GM23338 (cell line): Measurements from ENCODE around the gene OLIG1. TPM values are rescaled to one million over a fixed set of nuclear protein-coding genes. Genes with fewer than 3 reads are reported as not detected.

Source experiments
- ATAC-seq: fragments of 200-7000 bp; cut with Tn5 transposase; 3 replicates; pipeline ENCODE4 v1.9.1; 2020
- DNase-seq: peaks from one replicate; pipeline ENCODE4 v3.0.0-alpha.2; 2015; ENCODE audit warnings: low spot score
- H2AFZ ChIP-seq: fragments of 200-600 bp; sonication (generic); 2 replicates; pipeline ENCODE4 v1.8.0; 2016; ENCODE audit warnings: antibody characterized with exemption, mild to moderate bottlenecking, moderate library complexity
- H3F3A ChIP-seq: fragments of 200-600 bp; sonication (generic); replicated peaks from 2 replicates; pipeline ENCODE4 v1.8.0; 2017; ENCODE audit warnings: antibody characterized with exemption, mixed run types, low read depth
- H3K27ac ChIP-seq: fragments of 200-600 bp; sonication (generic); 2 replicates; pipeline ENCODE4 v1.6.1; 2016; ENCODE audit warnings: low read depth
- H3K27me3 ChIP-seq: fragments of 200-600 bp; sonication (generic); 2 replicates; pipeline ENCODE4 v1.8.0; 2016; ENCODE audit warnings: mild to moderate bottlenecking, mixed run types, moderate library complexity; ENCODE audit not compliant: insufficient read depth
- H3K36me3 ChIP-seq: fragments of 200-600 bp; sonication (generic); 2 replicates; pipeline ENCODE4 v1.8.0; 2016; ENCODE audit warnings: mild to moderate bottlenecking; ENCODE audit not compliant: insufficient read depth
- H3K4me1 ChIP-seq: fragments of 200-600 bp; sonication (generic); 2 replicates; pipeline ENCODE4 v1.8.0; 2016; ENCODE audit warnings: mild to moderate bottlenecking, moderate library complexity; ENCODE audit not compliant: insufficient read depth
- H3K4me2 ChIP-seq: fragments of 200-600 bp; sonication (generic); 2 replicates; pipeline ENCODE4 v1.7.1; 2017; ENCODE audit warnings: mixed run types
- H3K4me3 ChIP-seq: fragments of 200-600 bp; sonication (generic); 2 replicates; pipeline ENCODE4 v1.6.1; 2016; ENCODE audit warnings: mixed run types
- H3K79me2 ChIP-seq: fragments of 200-600 bp; sonication (generic); replicated peaks from 2 replicates; pipeline ENCODE4 v1.8.0; 2017; ENCODE audit warnings: mild to moderate bottlenecking; ENCODE audit not compliant: insufficient read depth
- H3K9me2 ChIP-seq: fragments of 200-600 bp; sonication (generic); 2 replicates; pipeline ENCODE4 v1.8.0; 2017; ENCODE audit not compliant: insufficient read depth
- H4K20me1 ChIP-seq: fragments of 200-600 bp; sonication (generic); replicated peaks from 2 replicates; pipeline ENCODE4 v1.8.0; 2017; ENCODE audit warnings: mild to moderate bottlenecking; ENCODE audit not compliant: insufficient read depth
- H3K27ac Mint-ChIP-seq: 2 replicates; pipeline ENCODE4 v1.8.0; 2020; ENCODE audit warnings: inconsistent platforms, mild to moderate bottlenecking, moderate library complexity, mixed read lengths
- H3K27me3 Mint-ChIP-seq: 3 replicates; pipeline ENCODE4 v1.8.0; 2022; ENCODE audit warnings: low read depth, mild to moderate bottlenecking, moderate library complexity, mixed read lengths, inconsistent platforms; ENCODE audit not compliant: insufficient read depth, poor library complexity
- H3K36me3 Mint-ChIP-seq: 3 replicates; pipeline ENCODE4 v1.8.0; 2021; ENCODE audit warnings: low read depth, mild to moderate bottlenecking, inconsistent platforms, moderate library complexity, mixed read lengths
- H3K4me1 Mint-ChIP-seq: 3 replicates; pipeline ENCODE4 v1.8.0; 2020; ENCODE audit warnings: mild to moderate bottlenecking, inconsistent platforms, mixed read lengths
- H3K4me3 Mint-ChIP-seq: 3 replicates; pipeline ENCODE4 v1.8.0; 2021; ENCODE audit warnings: moderate library complexity, mild to moderate bottlenecking, inconsistent platforms, mixed read lengths
- H3K9me3 Mint-ChIP-seq: 3 replicates; pipeline ENCODE4 v1.8.0; 2020; ENCODE audit warnings: moderate library complexity, mild to moderate bottlenecking, inconsistent platforms, mixed read lengths
- CREB1 ChIP-seq: fragments of 250-450 bp; sonication (Bioruptor Pico); IDR thresholded peaks from 2 replicates; pipeline ENCODE4 v1.5.0; 2020; ENCODE audit warnings: low read depth, mild to moderate bottlenecking, moderate library complexity
- EZH2 ChIP-seq: fragments of 200-600 bp; sonication (generic); IDR thresholded peaks from one replicate; pipeline ENCODE4 v1.8.0; 2017; ENCODE audit warnings: antibody characterized with exemption, mild to moderate bottlenecking, low read depth; ENCODE audit not compliant: unreplicated experiment
- EZH2phosphoT487 ChIP-seq: fragments of 200-600 bp; sonication (generic); IDR thresholded peaks from one replicate; pipeline ENCODE4 v1.8.1; 2018; ENCODE audit warnings: antibody characterized with exemption; ENCODE audit not compliant: unreplicated experiment
- JUNB ChIP-seq: IDR thresholded peaks from one replicate; pipeline ENCODE4 v1.6.1; 2016; ENCODE audit warnings: antibody characterized with exemption; ENCODE audit not compliant: unreplicated experiment
- NANOG ChIP-seq: IDR thresholded peaks from 2 replicates; pipeline ENCODE4 v1.6.1; 2016; ENCODE audit warnings: antibody characterized with exemption, borderline replicate concordance
- POLR2AphosphoS5 ChIP-seq: IDR thresholded peaks from 2 replicates; pipeline ENCODE4 v1.6.1; 2016; ENCODE audit warnings: antibody characterized with exemption, low read depth
- REST ChIP-seq: IDR thresholded peaks from one replicate; pipeline ENCODE4 v1.6.1; 2018; ENCODE audit warnings: antibody characterized with exemption; ENCODE audit not compliant: unreplicated experiment
- STAT1 ChIP-seq: IDR thresholded peaks from one replicate; pipeline ENCODE4 v1.6.1; 2016; ENCODE audit warnings: antibody characterized with exemption; ENCODE audit not compliant: unreplicated experiment
- ZNF114 ChIP-seq: fragments of 250-450 bp; sonication (Bioruptor Pico); IDR thresholded peaks from 2 replicates; pipeline ENCODE4 v1.5.0; 2020; ENCODE audit warnings: mild to moderate bottlenecking, moderate library complexity
- ZNF331 ChIP-seq: fragments of 250-450 bp; sonication (Bioruptor Pico); IDR thresholded peaks from 2 replicates; pipeline ENCODE4 v1.5.0; 2020; ENCODE audit warnings: low read depth, mild to moderate bottlenecking, moderate library complexity
- polyA plus RNA-seq: library from polyadenylated mRNA; unstranded; fragments of >200 nt; fragmentation: Nextera tagmentation; extraction: Ambion mirVana; gene quantifications from 2 replicates; pipeline ENCODE4 v1.2.1, GENCODE V29; 2016
- total RNA-seq: library from RNA; depleted of rRNA; stranded (reverse); fragments of >200 nt; shearing (Covaris generic); gene quantifications from 2 replicates; pipeline ENCODE4 v1.2.3, GENCODE V29; 2014
- TF ChIP-seq, protein P1 (sequence below), 2 experiments: fragments of 200-600 bp in 1 of 2; sonication (generic) in 1 of 2; conservative IDR thresholded peaks; 2 replicates each; pipeline versions ENCODE4 v1.5.1 to v1.6.1; 2016 to 2017; ENCODE audit warnings: antibody characterized with exemption in 2 of 2, low read depth in 2 of 2, mild to moderate bottlenecking in 2 of 2, moderate library complexity in 1 of 2
- TF ChIP-seq, protein P2 (sequence below): fragments of 250-450 bp; sonication (Bioruptor Pico); IDR thresholded peaks from 2 replicates; pipeline ENCODE4 v1.5.0; 2020; ENCODE audit warnings: mild to moderate bottlenecking, moderate library complexity

Gene OLIG1
- total and polyA plus RNA-seq, 2 experiments from 2014 or later: 0.14 to 0.81 TPM

GRCh38 chr21:33021667-33022066 is 48.3 kb upstream of the OLIG1 start (continued):
- TF ChIP-seq EZH2phosphoT487 (no peak), EZH2 (no peak)
- TF ChIP-seq, protein P1, sequence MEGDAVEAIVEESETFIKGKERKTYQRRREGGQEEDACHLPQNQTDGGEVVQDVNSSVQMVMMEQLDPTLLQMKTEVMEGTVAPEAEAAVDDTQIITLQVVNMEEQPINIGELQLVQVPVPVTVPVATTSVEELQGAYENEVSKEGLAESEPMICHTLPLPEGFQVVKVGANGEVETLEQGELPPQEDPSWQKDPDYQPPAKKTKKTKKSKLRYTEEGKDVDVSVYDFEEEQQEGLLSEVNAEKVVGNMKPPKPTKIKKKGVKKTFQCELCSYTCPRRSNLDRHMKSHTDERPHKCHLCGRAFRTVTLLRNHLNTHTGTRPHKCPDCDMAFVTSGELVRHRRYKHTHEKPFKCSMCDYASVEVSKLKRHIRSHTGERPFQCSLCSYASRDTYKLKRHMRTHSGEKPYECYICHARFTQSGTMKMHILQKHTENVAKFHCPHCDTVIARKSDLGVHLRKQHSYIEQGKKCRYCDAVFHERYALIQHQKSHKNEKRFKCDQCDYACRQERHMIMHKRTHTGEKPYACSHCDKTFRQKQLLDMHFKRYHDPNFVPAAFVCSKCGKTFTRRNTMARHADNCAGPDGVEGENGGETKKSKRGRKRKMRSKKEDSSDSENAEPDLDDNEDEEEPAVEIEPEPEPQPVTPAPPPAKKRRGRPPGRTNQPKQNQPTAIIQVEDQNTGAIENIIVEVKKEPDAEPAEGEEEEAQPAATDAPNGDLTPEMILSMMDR (conservative IDR thresholded peaks at IDR 0.05; ENCODE audit: low read depth in 2 of 2): no peak

- Histone ChIP-seq H3K9me2 (no peaks in the 10 kb centered on the region), H3K4me1 (peaks cover 43% of the 10 kb centered on the region), H3K27ac (no peak overlapping the region), H3K79me2 (no peaks in the 10 kb centered on the region), H4K20me1 (peaks cover 13% of the 10 kb centered on the region), H3K4me2 (peak overlapping the region; percentile 88), H3K36me3 (no peaks in the 10 kb centered on the region), H3F3A (0 out of 2 replicates have a peak, but pooled peaks cover 5% of the 10 kb centered on the region), H2AFZ (peak overlapping the region; percentile 93), H3K4me3 (peak overlapping the region; percentile 60), H3K27me3 (peaks cover 98% of the 10 kb centered on the region)
- DNase-seq: no peak
- H3K4me1 Mint-ChIP-seq: peaks cover 30% of the 10 kb centered on the region
- H3K4me3 Mint-ChIP-seq: peak overlapping the region; percentile 72
- no peak overlapping the region for H3K27ac Mint-ChIP-seq
- H3K36me3 Mint-ChIP-seq: no peaks in the 10 kb centered on the region; the same call in 2 of the 3 replicates
- peaks cover 88% of the 10 kb centered on the region for H3K27me3 Mint-ChIP-seq
- no peak for ATAC-seq
- H3K9me3 Mint-ChIP-seq: no peaks in the 10 kb centered on the region; the same call in 2 of the 3 replicates
- TF ChIP-seq, protein P2, sequence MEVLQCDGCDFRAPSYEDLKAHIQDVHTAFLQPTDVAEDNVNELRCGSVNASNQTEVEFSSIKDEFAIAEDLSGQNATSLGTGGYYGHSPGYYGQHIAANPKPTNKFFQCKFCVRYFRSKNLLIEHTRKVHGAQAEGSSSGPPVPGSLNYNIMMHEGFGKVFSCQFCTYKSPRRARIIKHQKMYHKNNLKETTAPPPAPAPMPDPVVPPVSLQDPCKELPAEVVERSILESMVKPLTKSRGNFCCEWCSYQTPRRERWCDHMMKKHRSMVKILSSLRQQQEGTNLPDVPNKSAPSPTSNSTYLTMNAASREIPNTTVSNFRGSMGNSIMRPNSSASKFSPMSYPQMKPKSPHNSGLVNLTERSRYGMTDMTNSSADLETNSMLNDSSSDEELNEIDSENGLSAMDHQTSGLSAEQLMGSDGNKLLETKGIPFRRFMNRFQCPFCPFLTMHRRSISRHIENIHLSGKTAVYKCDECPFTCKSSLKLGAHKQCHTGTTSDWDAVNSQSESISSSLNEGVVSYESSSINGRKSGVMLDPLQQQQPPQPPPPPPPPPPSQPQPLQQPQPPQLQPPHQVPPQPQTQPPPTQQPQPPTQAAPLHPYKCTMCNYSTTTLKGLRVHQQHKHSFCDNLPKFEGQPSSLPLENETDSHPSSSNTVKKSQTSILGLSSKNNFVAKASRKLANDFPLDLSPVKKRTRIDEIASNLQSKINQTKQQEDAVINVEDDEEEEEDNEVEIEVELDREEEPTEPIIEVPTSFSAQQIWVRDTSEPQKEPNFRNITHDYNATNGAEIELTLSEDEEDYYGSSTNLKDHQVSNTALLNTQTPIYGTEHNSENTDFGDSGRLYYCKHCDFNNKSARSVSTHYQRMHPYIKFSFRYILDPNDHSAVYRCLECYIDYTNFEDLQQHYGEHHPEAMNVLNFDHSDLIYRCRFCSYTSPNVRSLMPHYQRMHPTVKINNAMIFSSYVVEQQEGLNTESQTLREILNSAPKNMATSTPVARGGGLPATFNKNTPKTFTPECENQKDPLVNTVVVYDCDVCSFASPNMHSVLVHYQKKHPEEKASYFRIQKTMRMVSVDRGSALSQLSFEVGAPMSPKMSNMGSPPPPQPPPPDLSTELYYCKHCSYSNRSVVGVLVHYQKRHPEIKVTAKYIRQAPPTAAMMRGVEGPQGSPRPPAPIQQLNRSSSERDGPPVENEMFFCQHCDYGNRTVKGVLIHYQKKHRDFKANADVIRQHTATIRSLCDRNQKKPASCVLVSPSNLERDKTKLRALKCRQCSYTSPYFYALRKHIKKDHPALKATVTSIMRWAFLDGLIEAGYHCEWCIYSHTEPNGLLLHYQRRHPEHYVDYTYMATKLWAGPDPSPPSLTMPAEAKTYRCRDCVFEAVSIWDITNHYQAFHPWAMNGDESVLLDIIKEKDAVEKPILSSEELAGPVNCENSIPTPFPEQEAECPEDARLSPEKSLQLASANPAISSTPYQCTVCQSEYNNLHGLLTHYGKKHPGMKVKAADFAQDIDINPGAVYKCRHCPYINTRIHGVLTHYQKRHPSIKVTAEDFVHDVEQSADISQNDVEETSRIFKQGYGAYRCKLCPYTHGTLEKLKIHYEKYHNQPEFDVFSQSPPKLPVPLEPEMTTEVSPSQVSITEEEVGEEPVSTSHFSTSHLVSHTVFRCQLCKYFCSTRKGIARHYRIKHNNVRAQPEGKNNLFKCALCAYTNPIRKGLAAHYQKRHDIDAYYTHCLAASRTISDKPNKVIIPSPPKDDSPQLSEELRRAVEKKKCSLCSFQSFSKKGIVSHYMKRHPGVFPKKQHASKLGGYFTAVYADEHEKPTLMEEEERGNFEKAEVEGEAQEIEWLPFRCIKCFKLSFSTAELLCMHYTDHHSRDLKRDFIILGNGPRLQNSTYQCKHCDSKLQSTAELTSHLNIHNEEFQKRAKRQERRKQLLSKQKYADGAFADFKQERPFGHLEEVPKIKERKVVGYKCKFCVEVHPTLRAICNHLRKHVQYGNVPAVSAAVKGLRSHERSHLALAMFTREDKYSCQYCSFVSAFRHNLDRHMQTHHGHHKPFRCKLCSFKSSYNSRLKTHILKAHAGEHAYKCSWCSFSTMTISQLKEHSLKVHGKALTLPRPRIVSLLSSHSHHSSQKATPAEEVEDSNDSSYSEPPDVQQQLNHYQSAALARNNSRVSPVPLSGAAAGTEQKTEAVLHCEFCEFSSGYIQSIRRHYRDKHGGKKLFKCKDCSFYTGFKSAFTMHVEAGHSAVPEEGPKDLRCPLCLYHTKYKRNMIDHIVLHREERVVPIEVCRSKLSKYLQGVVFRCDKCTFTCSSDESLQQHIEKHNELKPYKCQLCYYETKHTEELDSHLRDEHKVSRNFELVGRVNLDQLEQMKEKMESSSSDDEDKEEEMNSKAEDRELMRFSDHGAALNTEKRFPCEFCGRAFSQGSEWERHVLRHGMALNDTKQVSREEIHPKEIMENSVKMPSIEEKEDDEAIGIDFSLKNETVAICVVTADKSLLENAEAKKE (CRISPR knock-in tag): no peak
- no peak for TF ChIP-seq EZH2phosphoT487
- TF ChIP-seq NANOG: no peak
- TF ChIP-seq ZNF114 (CRISPR knock-in tag): no peak
- no peak for TF ChIP-seq EZH2
- TF ChIP-seq REST: no peak
- TF ChIP-seq, protein P1 (conservative IDR thresholded peaks at IDR 0.05; ENCODE audit: low read depth in 2 of 2): no peak
- TF ChIP-seq ZNF331 (CRISPR knock-in tag): no peak
- TF ChIP-seq CREB1 (CRISPR knock-in tag): no peak
- TF ChIP-seq POLR2AphosphoS5: no peak
- TF ChIP-seq STAT1: no peak
- no peak for TF ChIP-seq JUNB
Measured at GRCh38 chr21:33022489-33022827, 47.5 kb upstream of the OLIG1 start.
